GM18507 (cell line): ENCODE data around the gene MEF2A.
"Not testable (repeated sequence)": the region's sequence is repeated elsewhere in the genome, so short reads cannot be mapped to it uniquely, and the experiment has no call there.

Experiments used
- DNase-seq: peaks from one replicate; pipeline ENCODE4 v3.0.0; 2011; ENCODE audit warnings: low read depth; ENCODE audit not compliant: insufficient read length; ENCODE audit errors: extremely low spot score
- FAIRE-seq: peaks from 2 replicates; lab custom pipeline; 2011; peaks lifted over from hg19 to GRCh38; lab: Jason Lieb, UNC

Gene MEF2A

GRCh38 chr15:99565299-99566156 lies at the start of gene MEF2A:
MEF2A (plus strand) TSS chr15:99565984; CDS start chr15:99633120, 67,136 bp downstream.
- DNase-seq (peak; percentile 86), FAIRE-seq (peak; percentile 93)

- FAIRE-seq = no peak
These were observed 47.6 kb upstream of the MEF2A start for GRCh38 chr15:99518191-99518590.

DNA sequence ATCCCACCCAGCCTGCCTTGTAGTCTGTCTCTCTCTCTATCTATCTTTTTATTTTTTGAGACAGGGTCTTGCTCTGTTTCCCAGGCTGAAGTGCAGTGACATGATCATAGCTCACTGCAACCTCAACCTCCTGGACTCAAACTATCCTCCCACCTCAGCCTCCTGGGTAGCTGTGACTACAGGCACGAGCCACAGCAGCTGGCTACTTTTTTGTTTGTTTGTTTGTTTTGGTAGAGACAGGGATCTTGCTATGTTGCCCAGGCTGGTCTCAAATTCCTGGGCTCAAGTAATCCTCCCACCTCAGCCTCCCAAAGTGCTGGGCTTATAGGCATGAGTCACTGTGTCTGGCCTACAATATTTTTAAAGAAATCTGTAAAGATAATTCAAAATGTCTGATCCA lies 46.4 kb upstream of the MEF2A start:
- FAIRE-seq, DNase-seq: not testable (repeated sequence)

More at GRCh38 chr15:99518191-99518590, 47.6 kb upstream of the MEF2A start:
- DNase-seq = no peak

DNA sequence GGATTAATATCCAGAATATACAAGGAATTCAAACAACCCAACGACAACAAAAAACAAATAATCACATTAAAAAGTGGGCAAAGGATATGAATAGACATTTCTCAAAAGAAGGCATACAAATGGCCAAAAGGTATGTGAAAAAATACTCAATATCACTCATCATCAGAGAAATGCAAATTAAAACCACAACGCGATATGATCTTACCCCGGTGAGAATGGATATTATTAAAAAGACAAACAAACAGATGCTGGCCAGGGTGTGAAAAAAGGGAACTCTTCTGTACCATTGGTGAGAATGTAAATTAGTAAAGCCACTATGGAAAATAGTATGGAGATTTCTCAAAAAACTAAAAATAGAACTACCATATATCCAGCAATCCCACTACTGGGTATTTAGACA lies 43.5 kb upstream of the MEF2A start:
- DNase-seq (no peak), FAIRE-seq (peak; percentile 69)

GRCh38 chr15:99526176-99526575 lies 39.6 kb upstream of the MEF2A start:
- DNase-seq (no peak), FAIRE-seq (no peak)

DNA sequence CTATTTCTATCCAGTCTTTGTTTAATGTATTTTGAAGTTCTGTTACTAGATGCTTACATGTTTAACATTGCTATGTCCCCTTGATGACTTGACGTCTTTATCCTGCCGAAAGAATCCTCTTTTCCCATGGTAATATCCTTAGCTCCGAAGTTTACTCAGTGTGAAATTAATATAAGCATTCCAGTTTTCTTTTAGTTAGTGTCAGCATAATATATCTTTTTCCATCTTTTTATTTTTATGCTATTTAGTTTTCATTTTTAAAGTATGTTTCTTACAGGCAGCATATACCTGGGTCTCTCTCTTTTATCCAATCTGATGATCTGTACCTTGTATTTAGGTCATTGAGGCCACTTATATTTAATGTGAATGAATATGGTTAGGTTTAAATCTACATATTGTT lies 39.1 kb upstream of the MEF2A start:
- no peak for FAIRE-seq
- no peak for DNase-seq

DNA sequence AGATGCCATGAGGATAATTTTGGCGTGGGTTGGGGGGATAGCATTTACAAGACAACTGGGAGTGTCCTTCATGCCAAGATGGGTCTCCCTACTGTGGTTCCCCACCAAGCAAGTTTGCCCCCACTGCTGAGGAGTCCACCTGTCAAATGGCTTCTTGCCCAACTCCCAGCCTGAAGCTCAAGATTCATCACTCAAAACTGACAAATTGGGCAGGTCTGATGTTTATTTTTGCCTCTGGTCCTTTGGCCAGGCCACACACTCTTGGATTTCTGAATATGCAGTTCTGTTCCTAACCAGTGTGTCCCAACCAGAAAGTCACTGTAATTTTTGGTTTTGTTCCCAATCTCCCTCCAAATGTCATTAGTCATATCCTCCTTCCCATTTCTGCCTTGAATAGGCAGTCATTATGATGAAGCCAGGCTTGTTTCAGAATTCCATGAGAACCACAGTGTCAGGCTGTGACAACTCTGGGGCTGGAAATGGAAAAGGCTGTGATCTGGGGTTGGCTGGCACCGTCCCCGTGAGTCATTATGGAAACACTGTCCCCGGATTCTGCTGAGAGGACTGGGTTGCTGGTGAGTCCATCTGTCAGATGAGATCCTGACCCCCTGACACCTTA lies 29.3 kb upstream of the MEF2A start:
- FAIRE-seq (no peak), DNase-seq (no peak)

- FAIRE-seq = no peak
- DNase-seq = no peak
These were observed 28.4 kb upstream of the MEF2A start for GRCh38 chr15:99537344-99537743.

GRCh38 chr15:99538261-99538660 lies 27.5 kb upstream of the MEF2A start:
- FAIRE-seq (no peak), DNase-seq (no peak)

DNA sequence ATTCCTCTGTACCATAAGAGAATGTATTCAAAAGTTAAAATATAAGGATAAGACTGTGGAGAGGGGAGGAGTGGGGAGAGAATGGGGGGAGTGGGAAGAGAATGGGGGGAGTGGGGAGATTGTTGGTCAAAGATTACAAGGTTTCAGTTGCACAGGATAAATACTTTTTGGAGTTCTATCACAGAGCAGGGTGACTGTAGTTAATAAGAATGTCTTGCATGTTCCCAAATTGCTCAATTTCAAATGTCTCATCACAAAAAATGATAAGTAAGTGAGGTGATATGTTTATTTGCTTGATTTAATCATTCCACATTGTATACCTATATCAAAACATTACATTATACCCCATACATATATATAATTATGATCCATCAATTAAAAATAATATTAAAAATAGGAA lies 23.0 kb upstream of the MEF2A start:
- no peak for DNase-seq
- FAIRE-seq = no peak

GRCh38 chr15:99545605-99546004 lies 20.2 kb upstream of the MEF2A start:
- DNase-seq (no peak), FAIRE-seq (no peak)

DNA sequence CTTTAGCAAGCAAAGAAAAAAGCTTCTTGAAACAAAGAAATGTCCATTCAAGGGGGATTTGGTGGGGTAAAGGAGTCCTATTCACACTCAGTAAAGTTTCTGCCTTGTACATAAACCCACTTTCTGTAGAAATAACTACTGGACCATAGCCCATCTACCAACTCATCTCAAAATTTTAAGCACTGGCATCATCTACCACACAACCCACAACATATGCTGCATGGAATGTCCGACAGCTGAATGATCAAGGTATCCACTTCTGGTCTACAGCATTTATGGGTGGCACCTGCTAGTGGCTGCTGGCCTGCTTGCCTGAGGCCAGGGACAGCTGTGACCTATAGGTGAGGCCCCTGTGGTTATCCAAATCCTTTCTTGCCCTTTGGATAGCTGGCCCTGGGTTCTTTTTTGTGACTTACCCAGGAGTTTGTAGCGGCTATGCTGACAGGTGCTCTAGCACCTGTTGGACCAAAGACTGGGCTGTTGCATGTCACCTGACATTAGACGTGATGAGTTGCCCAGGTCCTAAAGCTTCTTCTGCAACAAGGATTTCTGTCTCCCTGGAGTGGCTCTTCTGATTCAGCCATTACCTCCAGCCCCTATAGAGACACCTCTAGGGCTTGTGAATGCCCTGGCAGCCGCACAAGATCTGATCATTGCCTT lies 19.2 kb upstream of the MEF2A start:
- DNase-seq = no peak
- FAIRE-seq = no peak

- no peak for DNase-seq
- no peak for FAIRE-seq
These were observed 18.3 kb upstream of the MEF2A start for GRCh38 chr15:99547517-99547916.

DNA sequence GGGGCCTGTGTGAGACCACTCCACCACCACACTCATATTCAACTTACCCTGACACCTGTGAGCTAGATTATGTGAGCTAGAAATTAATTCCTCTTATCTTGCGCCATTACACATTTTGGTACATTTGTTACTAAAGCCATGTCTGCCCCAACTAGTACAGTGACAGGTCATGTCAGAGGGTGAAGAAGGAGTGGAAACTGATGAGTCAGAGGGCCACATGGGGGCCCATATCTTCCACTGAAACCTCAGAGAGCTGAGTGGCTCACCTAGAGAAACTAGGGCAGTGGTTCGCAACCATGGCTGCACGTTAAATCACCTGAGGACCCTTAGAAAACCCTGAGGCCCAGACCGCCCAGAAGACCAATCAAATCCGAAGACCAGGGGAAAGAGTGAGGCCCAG lies 15.7 kb upstream of the MEF2A start:
- FAIRE-seq (no peak), DNase-seq (no peak)

DNA sequence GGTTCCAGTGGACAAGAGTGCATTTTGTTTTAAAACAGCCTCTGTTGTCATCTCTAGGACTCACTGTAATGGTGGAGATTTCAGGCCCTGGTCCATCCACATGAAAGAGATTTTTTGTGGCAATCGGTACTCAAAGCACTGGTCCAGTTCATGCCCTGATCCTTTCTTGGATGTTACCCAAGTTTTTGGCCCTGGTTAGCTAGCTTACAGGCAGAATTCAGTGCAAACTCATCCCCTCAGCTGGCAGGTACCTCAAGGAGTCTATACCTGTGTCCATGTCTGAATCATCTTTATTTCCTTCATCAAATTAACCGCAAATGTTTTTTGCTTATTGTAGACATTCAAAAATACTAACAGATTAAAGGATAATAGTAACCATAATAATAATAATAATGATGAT lies 13.7 kb upstream of the MEF2A start:
- FAIRE-seq = no peak

GRCh38 chr15:99554880-99555488 lies 10.8 kb upstream of the MEF2A start:
- FAIRE-seq = no peak
- DNase-seq = no peak

More for the DNA sequence above, 13.7 kb upstream of the MEF2A start:
- DNase-seq = no peak

- no peak for FAIRE-seq
- no peak for DNase-seq
These were observed 9.8 kb upstream of the MEF2A start for GRCh38 chr15:99556011-99556410.

DNA sequence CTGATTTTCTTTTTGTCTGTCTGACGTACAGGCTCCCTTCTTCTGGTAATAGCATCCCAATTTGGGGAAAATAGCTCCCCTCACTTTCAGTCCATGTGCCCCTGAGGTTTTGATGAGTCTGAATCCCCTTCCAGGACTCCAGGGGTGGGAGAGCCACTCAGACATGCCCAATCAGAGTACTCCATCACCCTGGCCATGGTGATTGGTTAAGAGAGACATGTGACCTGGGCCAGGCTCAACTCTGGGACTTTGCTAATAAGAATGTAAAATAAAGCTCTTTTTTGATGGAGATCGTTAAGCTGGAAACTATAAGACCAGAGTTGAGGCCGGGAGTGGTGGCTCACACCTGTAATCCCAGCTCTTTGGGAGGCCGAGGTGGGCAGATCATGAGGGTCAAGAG lies 9.2 kb upstream of the MEF2A start:
- DNase-seq = no peak
- no peak for FAIRE-seq

- no peak for DNase-seq
- no peak for FAIRE-seq
These were observed 7.7 kb upstream of the MEF2A start for GRCh38 chr15:99558084-99558483.

- DNase-seq (no peak), FAIRE-seq (no peak)
These were observed 7.2 kb upstream of the MEF2A start for GRCh38 chr15:99558571-99558970.
